ENCODE measurements around the gene RAB15. TPM values are rescaled to one million over a fixed set of nuclear protein-coding genes. Genes with fewer than 3 reads are reported as not detected.
A peak's percentile ranks its signal among the peaks of the same experiment; 100 is the strongest.

Gene RAB15
- total and polyA plus RNA-seq, 9 of the 15 experiments (the other 6 are each of a cell fraction or from before 2014, with no cell fraction given): 0.09 to 0.30 (median 0.16) TPM; not detected in 2

- TF ChIP-seq SIX5 (IDR thresholded peaks at IDR 0.05; ENCODE audit: borderline replicate concordance in 1 of 2, insufficient read depth in 1 of 2, low read depth in 1 of 2, low read length in 2 of 2) (no peak), TAF7 (tag; IDR thresholded peaks at IDR 0.05) (no peak), ARID1B (IDR thresholded peaks at IDR 0.05) (peak; percentile 42; the same call in 1 of the 2 replicates), THRA (IDR thresholded peaks at IDR 0.05) (no peak), ZNF174 (CRISPR knock-in tag; IDR thresholded peaks at IDR 0.05) (no peak), ZNF212 (CRISPR knock-in tag; IDR thresholded peaks at IDR 0.05) (no peak), NRF1 (conservative IDR thresholded peaks at IDR 0.05 in 1 of 2, IDR thresholded peaks at IDR 0.05 in 1 of 2) (no peak), TCF7L2 (IDR thresholded peaks at IDR 0.05; ENCODE audit: low read depth, low read length) (no peak), PHTF2 (CRISPR knock-in tag; IDR thresholded peaks at IDR 0.05) (no peak), DPF2 (IDR thresholded peaks at IDR 0.05) (peak; percentile 60; the same call in 1 of the 2 replicates), ATF6 (CRISPR knock-in tag; IDR thresholded peaks at IDR 0.05) (no peak)
Observed at GRCh38 chr14:65006261-65006721, 34.2 kb upstream of the RAB15 start (continued).
